Endothelial cell of umbilical vein (primary cell): ENCODE data around the gene FRMPD1. TPM values are rescaled to one million over a fixed set of nuclear protein-coding genes. Genes with fewer than 3 reads are reported as not detected.

Experiments used
- BruUV-seq: library from RNA; stranded (reverse); fragments of 400-500 nt; replicated peaks from 2 replicates; lab custom pipeline; 2021; lab: Mats Ljungman, UMichigan
- CTCF ChIA-PET: fragments of 300-600, 350-600 bp; sonication (Branson Sonifier 250); formaldehyde crosslinking; loops from one replicate; lab custom pipeline; 2021; ENCODE audit warnings: antibody characterized with exemption, inconsistent platforms; lab: Charles Lee
- POLR2A ChIA-PET: fragments of 300-600, 350-600 bp; sonication (Branson Sonifier 250); formaldehyde crosslinking; loops from one replicate; lab custom pipeline; 2021; ENCODE audit warnings: antibody characterized with exemption, inconsistent platforms; lab: Charles Lee
- DNase-seq: peaks from one replicate; pipeline ENCODE4 v3.0.0-alpha.2; 2011; ENCODE audit warnings: low read depth, low spot score
- FAIRE-seq: peaks from 2 replicates; lab custom pipeline; 2011; peaks lifted over from hg19 to GRCh38; lab: Jason Lieb, UNC
- H2AFZ ChIP-seq: 2 replicates; pipeline ENCODE4 v1.6.0; 2012; ENCODE audit warnings: low read depth, low read length, control low read depth, inconsistent platforms
- H3K27ac ChIP-seq: 2 replicates; pipeline ENCODE4 v1.5.1; 2011; ENCODE audit warnings: low read depth, mild to moderate bottlenecking, control low read depth, low read length, moderate library complexity; ENCODE audit not compliant: insufficient read depth
- H3K27me3 ChIP-seq, 2 experiments: 2 replicates each; pipeline versions ENCODE4 v1.6.0 to v1.6.1; 2011; ENCODE audit warnings: low read length in 2 of 2, mixed read lengths in 1 of 2; ENCODE audit not compliant: control insufficient read depth in 2 of 2, insufficient read depth in 2 of 2
- H3K36me3 ChIP-seq, 2 experiments: 2 replicates in 1 of 2; 3 replicates in 1 of 2; pipeline ENCODE4 v1.5.1; 2011; ENCODE audit warnings: low read length in 2 of 2, mild to moderate bottlenecking in 1 of 2, moderate library complexity in 1 of 2; ENCODE audit not compliant: control insufficient read depth in 2 of 2, insufficient read depth in 2 of 2; ENCODE audit errors: extremely low read depth in 1 of 2
- H3K4me1 ChIP-seq: 3 replicates; pipeline ENCODE4 v1.5.1; 2011; ENCODE audit warnings: mild to moderate bottlenecking, low read length; ENCODE audit not compliant: control insufficient read depth, insufficient read depth; ENCODE audit errors: extremely low read depth
- H3K4me2 ChIP-seq: 2 replicates; pipeline ENCODE4 v1.6.1; 2011; ENCODE audit warnings: low read length, control low read depth, mixed read lengths; ENCODE audit not compliant: insufficient read depth
- H3K4me3 ChIP-seq, 3 experiments: fragments of 200-600 bp in 1 of 3; sonication (generic), shearing (Covaris generic) in 1 of 3; replicated peaks in 1 of 3; 2 replicates each; pipeline ENCODE4 v1.5.1; 2011 to 2016; ENCODE audit warnings: control low read depth in 3 of 3, low read length in 3 of 3, mild to moderate bottlenecking in 2 of 3, inconsistent platforms in 1 of 3, low read depth in 1 of 3, moderate library complexity in 1 of 3; ENCODE audit not compliant: insufficient read depth in 1 of 3
- H3K79me2 ChIP-seq: 2 replicates; pipeline ENCODE4 v1.6.0; 2012; ENCODE audit warnings: low read length, inconsistent platforms; ENCODE audit not compliant: control insufficient read depth, insufficient read depth
- H3K9ac ChIP-seq: replicated peaks from 2 replicates; pipeline ENCODE3; 2011; ENCODE audit warnings: low read length, control low read depth; ENCODE audit not compliant: insufficient read depth; ENCODE audit errors: extremely low read depth
- H3K9me1 ChIP-seq: replicated peaks from 3 replicates; pipeline ENCODE4 v1.6.0; 2011; ENCODE audit warnings: mild to moderate bottlenecking, low read length; ENCODE audit not compliant: control insufficient read depth, insufficient read depth; ENCODE audit errors: extremely low read depth
- H3K9me3 ChIP-seq: replicated peaks from 2 replicates; pipeline ENCODE4 v1.5.1; 2012; ENCODE audit warnings: low read length, inconsistent platforms; ENCODE audit not compliant: control insufficient read depth, insufficient read depth
- H4K20me1 ChIP-seq: replicated peaks from 2 replicates; pipeline ENCODE3; 2011; ENCODE audit warnings: mild to moderate bottlenecking, low read length; ENCODE audit not compliant: control insufficient read depth, insufficient read depth; ENCODE audit errors: extremely low read depth
- CTCF ChIP-seq, 2 donors: IDR thresholded peaks; 1 replicate in 1 of 2; 2 replicates in 1 of 2; pipeline ENCODE4 v1.5.1; 2011; ENCODE audit warnings: low read length in 2 of 2, mild to moderate bottlenecking in 2 of 2, moderate library complexity in 2 of 2, control low read depth in 1 of 2, inconsistent platforms in 1 of 2, low read depth in 1 of 2; ENCODE audit not compliant: insufficient read depth in 1 of 2; ENCODE audit errors: extremely low read depth in 1 of 2
- EZH2 ChIP-seq: IDR thresholded peaks from 2 replicates; pipeline ENCODE4 v1.6.1; 2012; ENCODE audit warnings: borderline replicate concordance, low read depth, mild to moderate bottlenecking, moderate library complexity, low read length, inconsistent platforms; ENCODE audit not compliant: severe bottlenecking
- FOS ChIP-seq: IDR thresholded peaks from 2 replicates; pipeline ENCODE4 v1.6.1; 2011; ENCODE audit warnings: mild to moderate bottlenecking, low read length, moderate library complexity, borderline replicate concordance; ENCODE audit not compliant: insufficient read depth
- GATA2 ChIP-seq: IDR thresholded peaks from 2 replicates; pipeline ENCODE4 v1.7.0; 2011; ENCODE audit warnings: low read depth, mild to moderate bottlenecking, moderate library complexity, mixed read lengths, low read length; ENCODE audit not compliant: insufficient read length, insufficient read depth
- JUN ChIP-seq: IDR thresholded peaks from 2 replicates; pipeline ENCODE4 v1.6.1; 2011; ENCODE audit warnings: borderline replicate concordance, low read depth; ENCODE audit not compliant: insufficient read length, insufficient read depth
- MAX ChIP-seq: IDR thresholded peaks from 2 replicates; pipeline ENCODE4 v1.6.1; 2011; ENCODE audit not compliant: insufficient read depth, insufficient read length
- MYC ChIP-seq: IDR thresholded peaks from one replicate; pipeline ENCODE4 v1.6.1; 2011; ENCODE audit warnings: mild to moderate bottlenecking, low read depth, low read length
- POLR2A ChIP-seq: IDR thresholded peaks from 2 replicates; pipeline ENCODE4 v1.6.1; 2012; ENCODE audit warnings: low read depth, mild to moderate bottlenecking, control low read depth, low read length
- POLR2AphosphoS5 ChIP-seq: IDR thresholded peaks from 2 replicates; pipeline ENCODE4 v1.6.1; 2012; ENCODE audit warnings: low read depth, mild to moderate bottlenecking, control low read depth, low read length, moderate library complexity; ENCODE audit not compliant: insufficient read depth
- dilution Hi-C: fragments of 300-500 bp; cut with MboI; formaldehyde crosslinking; loops from one replicate; pipeline ENCODE4 v1.15.0; 2019; ENCODE audit warnings: low sequenced_read_pairs; ENCODE audit not compliant: extremely low pct_ligation_motif_present
- intact Hi-C: fragments of 100-400 bp; cut with micrococcal nuclease; formaldehyde crosslinking; loops from one replicate; pipeline ENCODE4 v1.10.0; 2022
- polyA plus RNA-seq, 4 experiments: library from polyadenylated mRNA; depleted of rRNA in 3 of 4; stranded (reverse) in 3 of 4; unstranded in 1 of 4; fragments of >200 nt; gene quantifications; 2 replicates each; pipeline versions ENCODE4 v1.2.1 to v1.2.3, GENCODE V29; 2011 to 2012; ENCODE audit warnings: missing spikeins in 1 of 4
- total RNA-seq: library from RNA; stranded (reverse); gene quantifications from 2 replicates; pipeline ENCODE4 v1.2.3, GENCODE V29; 2021

The FRMPD1 gene
- total and polyA plus RNA-seq, 2 donors (not counting 3 experiments of a cell fraction or from before 2014, with no cell fraction given), result not detected

DNA sequence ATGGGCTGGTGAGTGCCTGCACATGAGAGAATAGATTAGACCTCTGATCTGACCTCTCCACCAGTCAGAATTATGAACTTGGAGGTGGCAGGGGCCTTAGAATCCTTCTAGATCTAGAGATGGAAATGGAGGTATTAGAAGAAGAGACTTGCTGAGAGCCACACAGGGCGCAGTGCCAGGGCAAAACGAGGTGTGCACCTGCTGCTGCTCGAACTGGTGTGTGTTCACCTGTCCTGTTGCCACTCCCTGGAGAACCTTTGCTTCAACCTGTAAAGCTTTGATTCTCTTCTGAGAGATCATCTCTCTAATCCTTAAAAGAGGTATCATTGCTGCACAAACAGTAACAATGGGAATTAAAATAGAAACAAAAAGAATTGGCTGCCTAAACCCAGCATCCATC lies 24.9 kb downstream of the FRMPD1 start:
- Histone ChIP-seq H3K9me1 (no peaks in the 10 kb centered on the region), H3K79me2 (no peaks in the 10 kb centered on the region), H3K27ac (no peak overlapping the region), H3K9me3 (no peaks in the 10 kb centered on the region), H3K4me1 (no peaks in the 10 kb centered on the region), H3K36me3 (no peaks in the 10 kb centered on the region), H3K4me3 (no peak overlapping the region), H3K9ac (no peak overlapping the region), H3K27me3 (peaks cover 10 to 20% of the 10 kb centered on the region in 2 experiments), H3K4me2 (no peak overlapping the region), H2AFZ (no peak overlapping the region), H4K20me1 (no peaks in the 10 kb centered on the region)
- DNase-seq (no peak), FAIRE-seq (no peak)
- ChIA-PET CTCF (interaction anchor here (1.5 kb wide), 1 partner anchor 22 kb away, joined by 4 read pairs; no protein-coding TSS in a partner anchor), POLR2A (no interaction called here)
- intact Hi-C loops, result no loop called here
- dilution Hi-C loops, result no loop called here
- no TSS peak for BruUV-seq
- TF ChIP-seq EZH2 (no peak), CTCF (IDR thresholded peaks at IDR 0.05; ENCODE audit: extremely low read depth in 1 of 2, insufficient read depth in 1 of 2, low read depth in 1 of 2, low read length in 2 of 2) (no peak), FOS (no peak), GATA2 (no peak), POLR2AphosphoS5 (no peak), MAX (no peak), MYC (no peak), POLR2A (no peak), JUN (no peak)
